ENCODE data around the gene MEF2D.

The MEF2D gene

DNA sequence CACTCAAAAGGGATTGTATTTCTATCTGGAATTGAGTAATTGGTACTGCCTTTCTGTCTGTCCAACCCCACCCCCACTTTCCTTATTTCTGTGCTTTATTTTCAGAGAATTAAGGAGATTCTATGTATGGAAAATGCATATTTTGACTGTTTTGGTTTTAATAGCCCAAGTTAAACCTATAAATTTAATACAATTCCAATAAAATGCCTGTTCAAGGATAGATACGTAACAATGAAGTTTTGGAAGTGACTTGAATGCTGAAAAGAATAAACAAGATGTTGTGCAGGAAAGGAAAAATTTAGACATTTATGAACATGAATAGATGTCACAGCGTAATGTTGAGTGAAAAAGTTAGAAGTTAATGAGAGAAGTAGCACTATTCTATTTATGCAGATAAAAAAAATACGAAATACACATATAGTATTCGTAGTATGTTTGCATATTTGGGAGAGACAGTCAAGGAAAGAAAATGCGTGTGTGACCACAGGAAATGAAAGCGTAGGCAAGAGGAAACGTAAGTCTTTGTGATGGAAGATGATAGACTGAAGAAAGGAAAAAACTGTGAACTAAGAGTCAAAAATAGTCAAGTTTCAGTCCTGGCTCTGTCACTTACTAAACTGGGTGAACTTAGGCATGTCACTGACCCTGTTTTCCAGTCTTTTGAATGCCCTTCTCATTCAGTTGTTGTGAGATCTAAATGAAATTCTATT lies 62.1 kb downstream of the MEF2D start:
- DNase-seq: no peak

DNA sequence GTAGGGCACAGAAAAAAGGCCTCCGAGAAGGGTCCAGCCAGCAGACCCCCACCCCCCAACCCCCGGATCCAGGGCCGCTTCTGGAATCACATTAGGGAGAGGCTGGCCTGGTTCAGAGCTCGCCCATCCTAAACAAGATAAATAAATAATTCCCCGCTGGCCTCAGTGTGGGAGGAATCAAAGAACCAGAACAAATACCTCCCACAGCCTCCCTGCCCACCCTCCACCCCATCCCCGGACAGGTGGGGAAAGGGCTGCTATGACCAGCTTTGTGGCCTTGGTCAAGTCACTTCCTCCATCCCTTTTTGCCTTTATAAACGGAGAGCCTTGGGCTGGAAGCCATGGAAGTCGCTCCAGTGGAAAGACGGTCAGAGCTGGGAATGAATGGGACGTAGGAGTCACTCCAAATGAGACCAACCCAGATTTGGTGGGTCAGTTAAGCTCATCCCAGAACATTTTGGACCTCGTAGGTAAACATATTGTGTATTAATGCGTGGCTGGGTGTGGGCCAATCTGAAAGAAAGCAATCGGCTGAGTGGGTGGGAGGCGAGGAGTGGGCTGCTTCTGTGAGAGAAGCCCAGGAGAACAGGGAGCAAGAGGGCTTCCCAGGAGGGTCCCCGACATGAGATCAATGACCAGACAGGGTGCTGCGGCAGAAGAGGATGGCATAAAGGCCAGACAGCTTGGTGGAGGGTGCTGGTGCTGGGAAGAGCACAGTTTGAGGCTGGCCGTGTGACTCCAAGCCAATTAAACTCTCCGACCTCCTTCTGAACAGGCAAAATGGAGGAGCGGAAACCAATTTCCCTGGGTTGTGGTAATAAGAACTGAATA lies 63.3 kb downstream of the MEF2D start:
- no peak for DNase-seq

DNA sequence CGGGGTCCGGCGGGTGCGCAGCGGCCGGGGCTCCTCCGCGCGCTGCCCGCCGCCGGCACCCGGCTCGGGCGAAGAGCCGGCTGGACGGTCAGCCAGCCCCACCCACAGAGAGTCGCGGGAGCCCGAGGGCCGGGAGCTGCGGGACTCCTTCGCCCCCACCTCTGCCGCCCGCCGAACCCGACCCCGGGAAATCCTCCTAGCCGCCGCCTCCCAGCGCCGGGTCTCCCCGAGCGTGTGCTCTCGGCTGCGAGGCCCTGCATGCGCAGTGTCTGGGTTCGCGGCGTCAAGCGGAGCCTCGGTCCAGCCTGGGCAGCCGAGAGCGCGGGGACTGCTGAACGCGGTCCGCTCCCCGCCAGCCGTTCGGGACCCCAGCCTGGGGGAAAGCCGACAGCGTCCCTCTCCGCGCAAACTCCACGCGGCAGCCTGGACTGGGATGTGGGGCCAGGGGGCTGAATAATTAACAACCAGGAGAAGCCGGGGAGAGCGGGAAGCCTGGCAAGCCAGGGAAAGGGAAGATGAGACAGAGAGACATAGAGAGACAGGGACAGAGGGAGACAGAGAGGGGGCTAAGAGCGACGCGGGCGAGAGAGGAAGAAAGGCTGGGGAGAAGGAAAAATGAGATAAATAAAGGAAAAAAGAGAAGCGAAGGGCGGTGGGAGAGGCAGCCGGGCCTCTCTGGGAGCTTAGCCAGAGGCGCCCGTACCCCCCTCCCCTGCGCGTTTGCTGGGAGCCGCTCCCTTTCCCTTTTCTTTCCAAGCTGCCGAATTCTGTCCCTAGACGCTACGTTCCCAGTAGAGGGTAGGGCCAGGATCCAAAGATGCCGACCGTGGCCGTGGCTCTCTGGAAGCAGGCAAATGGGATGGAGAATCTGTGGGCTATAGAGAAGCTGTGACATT lies 64.2 kb downstream of the MEF2D start:
- no peak for DNase-seq

DNA sequence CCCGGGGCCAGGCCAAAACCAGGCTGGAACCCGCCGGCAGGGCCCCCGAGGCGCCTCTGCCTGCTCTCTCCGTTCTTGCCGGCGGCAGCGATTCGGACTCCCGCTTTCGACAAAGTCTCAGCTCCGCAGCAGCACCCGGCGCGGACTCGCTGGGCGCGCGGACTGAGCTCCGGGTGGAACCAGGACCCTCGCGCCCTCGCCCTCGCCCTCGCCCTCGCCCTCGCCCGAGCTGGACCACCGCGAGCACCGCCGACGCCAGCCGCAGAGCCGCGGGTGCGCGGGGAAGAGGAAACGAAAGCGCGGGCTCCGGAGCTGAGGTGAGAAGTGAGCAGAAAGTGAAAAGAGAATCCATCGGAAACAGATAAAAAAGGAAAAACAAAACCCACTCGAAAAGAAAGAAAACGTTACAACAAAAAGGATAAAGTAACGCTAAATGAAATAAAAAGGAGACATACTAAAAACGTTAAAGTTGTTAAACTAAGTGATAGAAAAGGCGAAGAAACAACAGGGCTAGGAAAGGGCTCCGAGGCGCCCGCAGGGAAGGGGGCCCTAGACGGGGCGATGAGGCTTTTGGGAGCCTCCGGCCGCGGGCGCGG lies 64.9 kb downstream of the MEF2D start:
- no peak for DNase-seq

DNA sequence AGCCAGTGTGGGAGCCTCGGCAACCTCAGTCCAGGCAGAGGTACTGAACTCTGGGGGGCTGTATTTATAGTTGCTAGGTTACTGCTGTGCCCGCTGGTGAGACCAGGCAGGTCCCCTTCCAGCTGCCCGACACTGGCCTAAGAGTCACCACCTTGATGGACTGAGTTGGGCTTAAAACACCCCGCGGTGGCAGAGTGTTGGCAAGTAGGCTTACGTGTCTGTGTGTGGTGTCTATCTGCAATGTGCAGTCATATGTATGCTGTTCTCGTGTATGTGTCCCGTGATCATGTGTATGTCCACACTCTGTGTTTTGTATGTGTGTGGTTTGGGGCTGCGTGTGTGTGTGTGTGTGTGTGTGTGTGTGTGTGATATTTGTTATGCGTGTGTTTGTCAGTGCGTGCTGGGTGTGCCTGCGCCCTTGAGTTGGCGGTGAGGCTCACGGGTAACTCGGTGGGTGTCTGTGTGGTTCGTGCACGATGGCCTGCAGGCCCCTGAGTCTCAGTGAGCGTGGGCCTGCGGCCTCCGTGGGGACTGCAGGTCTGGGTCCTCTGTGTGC lies 65.5 kb downstream of the MEF2D start:
- DNase-seq: no peak

DNA sequence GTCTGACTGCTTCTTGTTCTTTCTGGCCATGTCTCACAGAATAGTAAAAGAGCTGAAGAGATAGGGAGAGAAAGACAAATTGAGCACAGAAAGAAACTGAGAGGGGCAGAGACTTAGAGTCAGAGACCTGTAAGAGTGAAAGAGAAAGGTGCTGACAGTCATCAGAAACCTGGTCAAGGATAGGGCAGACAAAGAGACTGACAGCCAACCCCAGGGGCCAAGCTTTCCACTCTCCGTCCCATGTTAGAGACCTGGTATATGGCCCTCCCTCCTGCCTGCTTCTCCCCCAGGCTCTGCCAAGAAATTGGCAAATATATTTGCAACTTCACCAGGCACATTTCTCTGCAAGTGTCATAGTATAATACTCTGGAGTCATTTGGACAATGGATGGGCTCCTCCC lies 67.0 kb downstream of the MEF2D start:
- DNase-seq: no peak

DNA sequence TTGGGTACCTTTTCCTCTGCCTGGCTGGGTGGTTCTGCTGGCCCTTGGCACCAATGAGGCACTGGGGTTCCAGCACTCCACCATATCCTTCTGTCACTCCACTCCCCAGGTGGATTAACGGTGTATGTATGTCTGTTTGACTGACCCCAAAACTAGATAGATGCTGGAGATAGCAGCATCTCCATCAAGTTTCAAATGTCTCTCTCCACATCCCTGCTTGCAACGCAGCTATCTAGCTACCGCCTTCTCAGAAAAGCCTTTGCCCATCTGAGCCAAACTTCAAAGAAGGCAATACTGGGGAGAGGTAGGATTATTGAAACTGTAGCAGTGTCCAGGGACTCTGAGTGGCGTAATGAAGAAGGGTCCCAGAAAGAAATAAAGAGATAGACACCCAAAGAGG lies 67.5 kb downstream of the MEF2D start:
- DNase-seq: no peak

DNA sequence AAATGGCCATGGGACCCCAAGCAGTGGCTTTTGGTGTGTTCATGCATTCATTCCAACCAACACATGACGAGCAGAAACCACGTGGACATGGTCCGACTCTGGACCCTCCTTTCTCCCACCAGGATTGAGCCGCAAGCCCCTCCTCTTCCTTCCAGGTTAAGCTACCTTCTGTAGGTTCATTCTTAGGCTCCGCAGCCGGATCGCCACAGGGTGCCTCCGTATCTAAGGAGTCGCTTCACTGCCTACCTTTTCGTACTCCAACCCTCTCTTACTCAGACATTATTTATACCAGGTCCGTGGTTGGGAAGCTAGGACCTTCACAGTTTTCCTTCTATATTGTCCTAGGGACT lies 67.9 kb downstream of the MEF2D start:
- DNase-seq: no peak

DNA sequence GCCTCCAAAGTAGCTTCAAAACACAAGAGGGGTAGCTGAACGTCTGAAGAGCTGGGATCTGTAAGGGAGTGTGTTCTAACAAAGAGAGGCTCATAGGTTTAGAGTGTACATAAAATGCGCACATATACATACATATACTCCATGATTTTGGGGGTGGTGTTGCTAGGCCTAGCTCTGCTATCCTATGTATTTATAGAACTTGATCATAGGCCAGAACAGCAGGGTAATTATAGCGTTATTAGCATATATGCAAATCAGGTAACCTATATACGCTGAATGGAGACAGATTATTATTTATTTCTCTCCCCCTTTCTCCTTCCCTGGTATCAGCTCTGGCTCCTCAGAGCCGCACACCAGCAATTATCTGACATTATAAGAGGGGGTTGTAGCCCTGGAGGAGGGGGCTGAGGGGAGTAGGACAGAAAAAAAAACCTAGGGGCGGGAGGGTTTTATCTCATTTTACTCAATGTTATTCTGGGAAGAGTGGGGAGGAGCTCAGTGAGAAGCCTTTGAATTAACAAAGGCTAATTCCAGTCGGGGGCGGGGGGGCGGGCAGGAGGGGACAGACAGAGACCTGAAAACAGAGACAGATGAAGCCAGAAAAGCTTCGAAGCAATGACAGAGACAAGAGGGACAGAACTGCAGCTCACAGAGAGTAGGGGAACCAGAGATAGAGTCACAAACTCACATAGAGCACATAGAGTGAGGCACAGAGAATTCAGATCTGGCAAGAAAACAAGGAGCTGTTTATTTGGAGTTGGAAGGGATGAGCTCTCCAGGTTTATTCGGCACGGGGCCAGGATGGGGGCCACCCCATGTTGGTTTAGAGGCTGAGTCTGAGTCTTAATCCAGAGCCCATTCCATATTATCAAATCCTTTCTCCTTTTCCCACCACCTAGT lies 68.6 kb downstream of the MEF2D start:
- DNase-seq: no peak

DNA sequence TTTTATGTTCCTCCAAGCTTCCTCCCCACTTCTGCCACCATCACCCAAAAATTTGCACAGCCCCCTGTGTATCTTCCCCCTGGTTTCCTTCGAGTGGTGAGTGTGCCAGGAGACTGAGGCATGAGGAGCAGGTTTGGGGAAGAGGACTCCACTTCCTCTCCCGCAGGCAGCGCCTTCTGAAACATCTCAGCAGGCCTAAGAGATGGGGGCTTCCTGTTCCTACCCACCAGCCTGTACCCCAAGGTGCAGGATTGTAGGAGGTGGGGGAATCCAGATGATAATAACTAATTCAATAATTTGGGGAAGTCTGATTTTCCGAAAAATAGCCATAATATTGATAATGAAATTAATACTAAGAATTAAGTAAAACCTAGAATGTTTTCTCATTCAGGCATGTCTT lies 69.2 kb downstream of the MEF2D start:
- DNase-seq: no peak

DNA sequence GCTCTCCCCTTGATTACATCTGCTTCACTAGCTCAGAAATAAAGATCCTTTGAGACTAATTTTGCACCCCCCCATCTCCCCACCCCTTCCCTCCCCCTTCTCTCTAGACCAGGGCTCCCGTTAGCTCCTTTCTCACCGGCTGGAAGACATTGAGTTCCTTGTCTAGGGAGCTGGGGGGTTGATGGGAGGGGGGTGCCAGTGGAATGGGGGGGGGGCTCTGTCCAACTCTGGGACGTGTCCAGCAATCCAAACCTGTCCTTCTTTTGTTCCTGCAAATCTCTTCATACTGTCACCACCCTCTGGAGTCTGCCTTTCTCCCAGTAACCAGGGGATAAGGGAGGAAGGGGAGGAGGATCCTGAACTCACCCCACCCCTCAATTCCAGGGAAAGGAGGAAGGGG lies 69.7 kb downstream of the MEF2D start:
- DNase-seq: no peak

DNA sequence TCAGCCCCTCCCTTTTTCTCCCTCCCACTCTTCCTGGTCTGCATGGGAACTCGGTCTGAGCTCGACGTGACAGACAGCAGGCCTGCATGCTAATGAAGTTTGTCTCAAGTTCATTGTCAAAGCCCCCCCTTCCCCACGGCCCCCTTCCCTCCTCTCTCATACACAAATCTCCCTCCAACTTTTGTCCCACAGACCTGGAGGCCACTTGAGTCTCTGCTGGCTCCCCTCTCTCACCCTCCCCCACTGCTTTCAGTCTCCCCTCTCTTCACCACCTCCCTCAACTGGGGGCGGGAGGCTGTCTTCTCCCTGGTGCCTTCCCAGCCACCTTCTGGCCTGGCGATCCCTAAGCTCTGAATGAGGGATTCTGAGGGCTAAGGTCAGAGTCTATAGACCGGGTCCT lies 70.3 kb downstream of the MEF2D start:
- no peak for DNase-seq

DNA sequence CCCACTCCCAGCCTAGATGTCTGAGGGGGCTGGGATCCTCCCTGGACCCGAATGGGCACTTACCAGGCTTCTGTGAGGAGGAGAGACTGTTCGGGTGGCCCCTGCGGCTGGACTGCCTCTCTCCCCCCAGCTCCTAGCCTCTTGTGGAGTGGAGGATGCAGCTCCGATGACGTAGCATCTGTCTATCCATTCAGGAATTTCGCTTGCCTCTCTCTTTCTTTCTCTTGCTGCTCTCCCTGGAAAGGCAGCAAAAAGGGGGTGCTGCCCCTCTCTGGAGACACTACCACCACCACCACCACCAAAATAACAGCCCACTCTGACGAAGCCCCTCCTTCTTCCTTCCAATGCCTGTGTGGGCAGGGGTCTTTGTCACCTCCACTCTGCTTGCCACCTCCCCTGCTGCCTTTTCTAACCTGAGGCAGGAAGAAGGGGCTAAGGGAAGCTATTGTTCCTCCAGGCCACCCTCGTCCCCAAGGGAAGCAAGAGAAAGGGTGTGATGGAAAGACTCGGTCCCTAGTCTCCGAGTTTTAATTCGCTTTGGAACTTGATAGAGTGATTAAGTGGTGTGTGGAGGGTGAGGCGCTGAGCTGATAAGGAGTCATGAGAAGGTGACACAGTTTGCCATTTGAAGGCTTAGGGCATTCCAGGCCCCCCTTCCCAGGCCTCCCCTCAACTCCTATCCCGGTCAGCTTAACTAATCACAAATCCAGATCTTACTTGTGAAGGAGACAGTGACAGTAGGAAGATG lies 71.1 kb downstream of the MEF2D start:
- DNase-seq: no peak

DNA sequence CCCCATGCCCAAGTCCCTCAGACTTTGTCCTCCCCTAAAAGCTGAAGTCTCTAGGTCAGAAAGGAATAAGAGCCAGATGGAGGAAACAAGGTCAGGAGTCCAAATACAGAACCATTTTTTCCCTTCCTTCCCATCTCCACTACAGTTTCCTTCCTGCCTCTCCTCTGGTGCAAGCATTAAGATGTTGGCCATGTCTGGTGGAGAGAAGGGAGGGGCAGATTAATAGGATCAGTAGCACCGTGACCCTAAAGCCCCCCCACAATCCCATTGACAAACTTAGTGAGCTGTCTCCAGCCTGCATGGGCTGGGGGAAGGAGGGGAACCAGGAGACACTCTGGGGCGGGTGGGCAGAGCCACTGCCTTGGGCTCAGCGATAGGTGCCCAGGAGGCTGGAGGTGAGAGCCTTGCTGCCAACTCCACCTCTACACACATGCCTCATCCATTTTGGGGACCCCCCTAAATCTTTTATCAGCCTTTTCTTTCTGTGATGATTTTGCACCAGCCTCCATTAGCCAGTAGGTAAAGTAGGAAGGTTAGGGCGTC lies 71.8 kb downstream of the MEF2D start:
- no peak for DNase-seq

DNA sequence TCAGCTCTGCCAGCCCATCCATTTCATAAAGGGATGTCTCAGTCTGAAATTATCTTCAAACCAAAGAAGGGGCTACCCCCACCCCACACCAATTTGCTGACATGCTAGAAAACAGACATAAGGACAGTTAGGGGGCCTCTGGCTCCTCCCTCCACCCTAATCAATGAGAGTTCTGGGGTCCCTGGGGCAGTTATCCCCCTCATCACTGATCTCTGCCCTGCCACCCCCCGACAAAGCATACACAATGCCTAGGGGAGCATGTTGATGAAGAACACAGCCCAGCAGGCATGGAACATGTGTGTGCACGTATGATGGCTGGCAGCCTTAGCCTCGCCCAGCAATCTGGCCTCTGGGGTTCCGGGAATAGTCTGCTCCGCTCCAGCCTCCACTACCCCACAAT lies 72.6 kb downstream of the MEF2D start:
- DNase-seq: no peak

DNA sequence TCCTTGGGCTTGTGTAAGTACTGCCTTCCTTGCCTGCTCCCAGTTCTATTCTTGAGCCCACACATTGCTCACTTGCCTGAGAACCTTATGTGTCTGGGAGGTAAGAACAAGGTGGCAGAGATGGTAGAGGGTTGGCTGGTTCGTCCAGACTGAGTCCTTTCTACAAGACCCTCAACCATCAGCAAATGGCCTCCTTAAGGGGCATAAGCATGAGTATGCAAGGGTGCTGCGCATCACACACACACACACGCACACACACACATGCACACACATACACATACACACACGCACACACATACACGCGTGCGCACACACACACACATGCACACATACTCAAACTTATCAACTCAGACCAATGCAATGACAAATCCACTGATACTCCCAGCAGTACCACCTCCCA lies 74.6 kb downstream of the MEF2D start:
- DNase-seq: no peak

DNA sequence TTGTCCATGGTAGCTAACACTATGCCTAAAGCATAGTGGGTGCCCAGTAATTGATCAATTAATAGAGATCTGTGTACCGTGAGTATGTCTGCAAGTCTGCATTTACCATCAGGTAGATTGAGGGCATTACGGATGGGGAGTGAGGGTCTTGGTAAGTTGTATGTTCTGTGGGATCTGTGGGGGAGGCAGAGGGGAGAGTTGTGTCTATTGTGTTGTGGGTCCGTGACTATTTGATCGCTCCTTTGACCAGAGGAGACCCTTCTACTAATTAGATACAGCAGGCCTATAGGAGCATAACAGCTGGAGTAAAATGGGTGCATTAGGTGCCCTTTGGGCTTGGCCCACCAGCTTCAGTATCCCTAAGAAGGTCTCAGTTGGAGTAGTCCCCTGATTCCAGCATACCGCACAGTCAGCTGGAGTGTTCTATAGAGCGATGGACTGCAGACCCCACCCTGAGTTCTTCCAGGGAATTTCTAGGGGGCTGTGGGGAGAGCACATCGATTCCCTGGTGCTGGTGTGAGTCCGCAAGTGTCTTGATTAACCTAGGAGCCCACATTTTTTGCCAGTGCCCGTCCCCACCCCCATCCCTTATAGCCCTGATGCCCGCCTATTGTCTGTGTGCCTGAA lies 75.7 kb downstream of the MEF2D start:
- no peak for DNase-seq

DNA sequence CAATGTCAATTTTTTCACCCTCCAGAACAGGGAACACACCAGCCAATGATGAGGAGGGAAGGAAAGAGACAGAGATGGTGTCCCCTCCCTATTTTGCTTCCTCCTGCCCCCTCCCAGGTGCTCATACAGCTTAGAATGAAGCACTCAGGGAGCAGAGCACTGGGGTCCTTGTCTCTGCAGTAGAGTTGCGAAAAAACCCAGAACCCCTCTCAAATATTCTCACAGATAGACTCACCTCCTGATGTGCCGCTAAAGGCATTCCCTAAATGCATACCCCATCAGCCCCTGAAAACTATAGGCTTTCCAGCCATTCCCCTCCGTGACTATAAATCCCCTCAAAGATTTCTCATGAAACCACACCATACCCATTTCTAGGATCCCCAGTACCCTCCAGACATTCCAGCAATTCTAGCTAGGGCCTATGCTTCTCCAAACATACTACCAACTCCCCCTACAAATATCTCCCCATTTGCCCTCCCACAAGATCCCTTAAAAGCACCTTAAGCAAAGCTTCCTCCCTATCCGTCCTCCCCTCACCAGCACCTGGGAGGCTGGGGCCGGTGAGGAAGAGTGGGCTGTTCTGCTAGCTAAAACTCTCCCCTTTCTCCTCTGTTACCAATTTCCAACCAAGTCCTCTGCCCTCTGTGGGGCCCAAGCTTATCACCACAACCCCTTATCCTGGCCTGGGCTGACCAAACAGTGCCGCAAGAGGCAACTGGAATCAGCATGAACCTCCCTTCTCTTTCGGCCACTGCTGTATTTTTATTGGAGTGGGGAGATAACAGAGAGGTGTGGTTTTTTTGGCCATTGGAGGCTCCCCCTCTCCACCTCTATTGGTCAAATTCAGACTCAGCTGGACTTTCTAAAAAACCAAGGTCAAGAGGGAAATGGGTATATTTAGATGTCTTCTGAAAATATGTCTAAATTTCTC lies 76.9 kb downstream of the MEF2D start:
- DNase-seq: no peak

DNA sequence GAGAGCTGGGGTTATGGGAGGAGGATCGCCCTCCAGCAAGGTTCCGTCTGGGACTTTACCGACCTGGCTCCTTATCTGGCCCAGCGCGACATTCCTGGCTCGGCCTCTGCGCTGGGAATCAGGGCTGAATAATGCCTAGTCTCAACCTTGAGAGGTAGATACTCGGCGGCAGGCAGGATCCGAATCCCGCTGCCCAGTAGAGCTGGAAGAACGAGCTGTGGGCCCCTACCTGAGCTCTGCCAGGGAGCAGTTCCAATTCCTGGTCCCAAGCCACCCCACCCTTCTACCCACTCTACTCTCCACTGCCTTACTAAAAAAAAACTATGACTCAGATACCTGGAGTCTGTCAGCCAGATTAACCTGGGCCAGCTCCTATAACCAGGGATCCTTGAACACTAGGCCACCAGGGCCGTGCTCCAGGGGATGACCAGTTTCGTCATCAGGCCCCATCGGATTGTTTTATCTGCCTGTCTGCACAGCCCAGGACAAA lies 77.9 kb downstream of the MEF2D start:
- DNase-seq: no peak

Measured in SHP77 treated with DMSO at 0.1 percent for 48 hours (cell line).